Measurements from ENCODE around the gene CNOT11.

DNA sequence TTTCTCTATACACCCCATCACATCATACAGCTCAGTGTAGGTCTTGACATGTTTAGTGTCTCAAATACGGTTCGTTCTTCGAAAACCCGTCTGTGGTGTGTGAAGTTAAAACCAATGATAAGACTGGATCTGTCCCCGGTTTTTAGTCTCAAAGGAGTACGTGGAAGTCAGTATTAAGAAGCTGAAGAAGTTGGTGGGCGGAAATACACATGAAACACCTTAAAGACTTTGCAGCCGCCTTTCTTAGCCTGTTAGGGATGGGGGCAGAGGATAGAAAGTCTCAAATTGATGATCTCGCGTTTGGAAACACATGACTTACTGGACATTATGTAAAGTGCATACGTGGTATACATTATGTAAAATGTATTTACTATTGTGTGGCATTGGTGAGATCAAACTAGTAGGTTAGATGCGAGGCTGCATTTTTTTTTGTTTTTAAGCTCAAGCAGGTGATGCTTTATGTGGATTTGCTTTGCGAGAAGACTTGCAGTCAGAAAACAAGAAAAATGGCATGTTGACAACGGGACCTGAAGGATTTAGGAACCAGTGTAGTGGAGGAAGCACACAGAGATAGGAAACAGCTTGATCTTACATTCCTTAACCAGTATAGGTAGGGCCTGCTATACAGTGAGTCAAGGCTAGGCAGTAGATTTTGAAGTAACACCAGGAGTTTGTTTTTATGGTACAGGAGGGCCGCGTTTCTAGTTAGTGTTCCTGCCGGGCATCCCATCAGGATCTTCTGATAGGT is 1.2 kb downstream of the CNOT11 start:
- TF ChIP-seq CTCF (conservative IDR thresholded peaks at IDR 0.05; ENCODE audit: low read depth, low read length): no peak
- no peak for TF ChIP-seq EZH2 (IDR thresholded peaks at IDR 0.05; ENCODE audit: borderline replicate concordance, low read depth, low read length, poor library complexity, severe bottlenecking)

All from A673 (cell line).